ENCODE results near the gene LRRC52. TPM values are rescaled to one million over a fixed set of nuclear protein-coding genes. Genes with fewer than 3 reads are reported as not detected.
"Not testable (repeated sequence)": the region's sequence is repeated elsewhere in the genome, so short reads cannot be mapped to it uniquely, and the experiment has no call there.

Gene LRRC52
- total RNA-seq, 2 donors from 2014 or later = not detected

DNA sequence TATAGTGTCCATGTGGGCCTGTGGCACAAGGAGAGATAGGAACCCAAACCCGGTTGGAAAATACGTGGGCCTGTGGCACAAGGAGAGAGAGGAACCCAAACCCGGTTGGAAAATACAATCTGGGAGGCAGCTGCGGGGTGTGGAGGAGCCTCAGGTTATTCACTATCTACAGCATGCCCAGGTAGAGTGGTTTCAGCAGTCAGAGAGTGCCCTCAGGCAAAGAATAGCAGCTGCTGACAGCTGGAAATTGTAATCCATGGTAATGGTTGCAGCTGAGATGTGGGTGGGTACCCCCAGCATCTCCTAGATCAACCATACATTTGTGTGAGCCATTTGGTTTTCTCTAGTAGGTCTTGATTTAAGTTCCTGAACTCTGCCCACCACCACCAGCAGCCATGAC is 61.4 kb downstream of the LRRC52 start:
- Histone ChIP-seq H3K27ac (ENCODE audit: low read depth, low read length) (no peak overlapping the region), H3K36me3 (ENCODE audit: control insufficient read depth, insufficient read depth, low read length) (no peaks in the 10 kb centered on the region), H3K4me1 (ENCODE audit: control insufficient read depth, insufficient read depth, low read length) (no peaks in the 10 kb centered on the region), H3K27me3 (ENCODE audit: control insufficient read depth, insufficient read depth, low read length, poor library complexity, severe bottlenecking) (peaks cover 9% of the 10 kb centered on the region), H3K9ac (ENCODE audit: extremely low read depth, low read length, poor library complexity, severe bottlenecking) (no peak overlapping the region), H3K9me3 (ENCODE audit: control insufficient read depth, low read length) (no peaks in the 10 kb centered on the region), H3K4me3 (ENCODE audit: low read length) (no peak overlapping the region)
- TF ChIP-seq, protein P1, sequence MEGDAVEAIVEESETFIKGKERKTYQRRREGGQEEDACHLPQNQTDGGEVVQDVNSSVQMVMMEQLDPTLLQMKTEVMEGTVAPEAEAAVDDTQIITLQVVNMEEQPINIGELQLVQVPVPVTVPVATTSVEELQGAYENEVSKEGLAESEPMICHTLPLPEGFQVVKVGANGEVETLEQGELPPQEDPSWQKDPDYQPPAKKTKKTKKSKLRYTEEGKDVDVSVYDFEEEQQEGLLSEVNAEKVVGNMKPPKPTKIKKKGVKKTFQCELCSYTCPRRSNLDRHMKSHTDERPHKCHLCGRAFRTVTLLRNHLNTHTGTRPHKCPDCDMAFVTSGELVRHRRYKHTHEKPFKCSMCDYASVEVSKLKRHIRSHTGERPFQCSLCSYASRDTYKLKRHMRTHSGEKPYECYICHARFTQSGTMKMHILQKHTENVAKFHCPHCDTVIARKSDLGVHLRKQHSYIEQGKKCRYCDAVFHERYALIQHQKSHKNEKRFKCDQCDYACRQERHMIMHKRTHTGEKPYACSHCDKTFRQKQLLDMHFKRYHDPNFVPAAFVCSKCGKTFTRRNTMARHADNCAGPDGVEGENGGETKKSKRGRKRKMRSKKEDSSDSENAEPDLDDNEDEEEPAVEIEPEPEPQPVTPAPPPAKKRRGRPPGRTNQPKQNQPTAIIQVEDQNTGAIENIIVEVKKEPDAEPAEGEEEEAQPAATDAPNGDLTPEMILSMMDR (conservative IDR thresholded peaks at IDR 0.05) = no peak
- Mint-ChIP-seq H3K27ac (no peak overlapping the region), H3K4me3 (no peak overlapping the region), H3K27me3 (ENCODE audit: insufficient read depth) (peaks cover 3% of the 10 kb centered on the region), H3K4me1 (no peaks in the 10 kb centered on the region), H3K36me3 (ENCODE audit: low read depth) (no peaks in the 10 kb centered on the region), H3K9me3 (no peaks in the 10 kb centered on the region)
- WGBS, 2 experiments (ENCODE audit: insufficient coverage in 1 of 2, insufficient read length in 1 of 2) = 85 to 100% methylated on average over 2 to 4 of the region's 4 CpGs
- DNase-seq = no peak

DNA sequence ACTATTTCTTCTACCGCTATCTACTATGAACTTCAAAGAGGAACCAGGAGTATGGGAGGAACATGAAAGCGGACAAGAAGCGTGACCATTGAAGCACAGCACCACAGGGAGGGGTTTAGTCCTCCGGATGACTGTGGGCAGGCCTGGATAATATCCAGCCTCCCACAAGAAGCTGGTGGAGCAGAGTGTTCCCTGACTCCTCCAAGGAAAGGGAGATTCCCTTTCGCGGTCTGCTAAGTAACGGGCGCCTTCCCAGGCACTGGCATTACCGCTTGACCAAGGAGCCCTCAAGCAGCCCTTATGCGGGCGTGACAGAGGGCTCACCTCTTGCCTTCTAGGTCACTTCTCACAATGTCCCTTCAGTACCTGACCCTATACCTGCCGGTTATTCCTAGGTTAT is 62.9 kb downstream of the LRRC52 start:
- WGBS, 2 experiments (ENCODE audit: insufficient coverage in 1 of 2, insufficient read length in 1 of 2) = 93 to 100% methylated on average over 3 to 11 of the region's 12 CpGs
- H3K27ac Mint-ChIP-seq; H3K4me3 ChIP-seq (ENCODE audit: low read length): not testable (repeated sequence)

DNA sequence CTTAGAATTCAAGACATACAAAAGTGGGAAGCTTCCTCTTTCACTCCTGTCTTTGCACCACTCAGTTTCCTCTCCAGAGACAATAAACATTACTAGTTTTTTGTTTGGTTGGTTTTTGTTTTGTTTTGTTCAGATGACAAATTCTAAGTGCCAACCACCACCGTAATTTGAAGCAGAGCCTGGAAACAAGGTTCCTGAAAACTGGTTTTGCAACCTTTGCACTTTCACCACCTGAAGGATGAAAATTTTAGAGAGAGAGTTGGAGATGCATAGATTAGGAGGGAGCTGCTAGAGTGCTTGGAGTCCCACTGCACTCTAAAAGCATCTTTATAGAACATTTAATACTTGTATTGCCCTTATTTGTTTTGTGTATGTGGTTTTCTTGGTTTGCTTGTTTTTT is 67.1 kb downstream of the LRRC52 start:
- 91 to 100% methylated on average over 1 of the region's 1 CpG for WGBS, 2 experiments (ENCODE audit: insufficient coverage in 1 of 2, insufficient read length in 1 of 2)
- TF ChIP-seq, protein P1 (conservative IDR thresholded peaks at IDR 0.05) = no peak

More for the DNA sequence above, 62.9 kb downstream of the LRRC52 start:
- H3K36me3 Mint-ChIP-seq (ENCODE audit: low read depth); H3K4me1 Mint-ChIP-seq; H3K9ac ChIP-seq (ENCODE audit: extremely low read depth, low read length, poor library complexity, severe bottlenecking); H3K4me1 ChIP-seq (ENCODE audit: control insufficient read depth, insufficient read depth, low read length); H3K4me3 Mint-ChIP-seq; H3K9me3 Mint-ChIP-seq; H3K27me3 Mint-ChIP-seq (ENCODE audit: insufficient read depth); H3K27me3 ChIP-seq (ENCODE audit: control insufficient read depth, insufficient read depth, low read length, poor library complexity, severe bottlenecking); H3K27ac ChIP-seq (ENCODE audit: low read depth, low read length); H3K36me3 ChIP-seq (ENCODE audit: control insufficient read depth, insufficient read depth, low read length); DNase-seq; H3K9me3 ChIP-seq (ENCODE audit: control insufficient read depth, low read length): not testable (repeated sequence)

DNA sequence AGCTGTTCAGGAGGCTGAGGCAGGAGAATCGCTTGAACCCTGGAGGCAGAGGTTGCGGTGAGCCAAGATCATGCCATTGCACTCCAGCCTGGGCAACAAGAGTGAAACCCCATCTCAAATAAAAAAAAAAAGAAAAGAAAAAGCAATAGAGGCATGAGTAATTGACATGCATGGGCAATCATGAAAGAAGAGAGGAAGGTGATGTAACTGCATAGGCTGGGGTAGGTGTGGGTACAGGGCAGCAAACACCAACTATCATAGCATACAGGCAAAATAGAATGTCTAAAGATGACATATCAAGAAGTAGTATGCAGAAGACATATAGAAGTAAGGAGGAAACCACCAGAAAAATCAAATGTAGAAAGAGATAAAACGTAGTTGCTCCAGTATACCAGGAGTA is 68.3 kb downstream of the LRRC52 start:
- Histone ChIP-seq H3K9me3 (ENCODE audit: control insufficient read depth, low read length) (peaks cover 4% of the 10 kb centered on the region), H3K4me3 (ENCODE audit: low read length) (no peak overlapping the region), H3K27me3 (ENCODE audit: control insufficient read depth, insufficient read depth, low read length, poor library complexity, severe bottlenecking) (no peaks in the 10 kb centered on the region), H3K4me1 (ENCODE audit: control insufficient read depth, insufficient read depth, low read length) (no peaks in the 10 kb centered on the region), H3K9ac (ENCODE audit: extremely low read depth, low read length, poor library complexity, severe bottlenecking) (no peak overlapping the region), H3K36me3 (ENCODE audit: control insufficient read depth, insufficient read depth, low read length) (no peaks in the 10 kb centered on the region), H3K27ac (ENCODE audit: low read depth, low read length) (no peak overlapping the region)
- Mint-ChIP-seq H3K4me3 (no peak overlapping the region), H3K27me3 (ENCODE audit: insufficient read depth) (no peaks in the 10 kb centered on the region), H3K4me1 (no peaks in the 10 kb centered on the region), H3K27ac (no peak overlapping the region), H3K9me3 (no peaks in the 10 kb centered on the region), H3K36me3 (ENCODE audit: low read depth) (no peaks in the 10 kb centered on the region)
- WGBS, 2 experiments (ENCODE audit: insufficient coverage in 1 of 2, insufficient read length in 1 of 2) = 90 to 100% methylated on average over 1 to 3 of the region's 3 CpGs
- DNase-seq = no peak
- TF ChIP-seq, protein P1 (conservative IDR thresholded peaks at IDR 0.05) = no peak

More for the DNA sequence above, 67.1 kb downstream of the LRRC52 start:
- Mint-ChIP-seq H3K36me3 (ENCODE audit: low read depth) (no peaks in the 10 kb centered on the region), H3K27ac (no peak overlapping the region), H3K9me3 (no peaks in the 10 kb centered on the region), H3K4me1 (no peaks in the 10 kb centered on the region), H3K4me3 (no peak overlapping the region), H3K27me3 (ENCODE audit: insufficient read depth) (no peaks in the 10 kb centered on the region)
- no peak overlapping the region for H3K9ac ChIP-seq (ENCODE audit: extremely low read depth, low read length, poor library complexity, severe bottlenecking)
- no peak overlapping the region for H3K4me3 ChIP-seq (ENCODE audit: low read length)
- H3K36me3 ChIP-seq (ENCODE audit: control insufficient read depth, insufficient read depth, low read length) = no peaks in the 10 kb centered on the region
- no peak for DNase-seq
- no peak overlapping the region for H3K27ac ChIP-seq (ENCODE audit: low read depth, low read length)
- no peaks in the 10 kb centered on the region for H3K4me1 ChIP-seq (ENCODE audit: control insufficient read depth, insufficient read depth, low read length)
- H3K9me3 ChIP-seq (ENCODE audit: control insufficient read depth, low read length) = peaks cover 4% of the 10 kb centered on the region
- no peaks in the 10 kb centered on the region for H3K27me3 ChIP-seq (ENCODE audit: control insufficient read depth, insufficient read depth, low read length, poor library complexity, severe bottlenecking)
